Measurements from ENCODE around the gene CARNS1. TPM values are rescaled to one million over a fixed set of nuclear protein-coding genes. Genes with fewer than 3 reads are reported as not detected.
A peak's percentile ranks its signal among the peaks of the same experiment; 100 is the strongest.

Gene CARNS1
- total RNA-seq, 1 experiment from 2014 or later = 1.3 TPM

DNA sequence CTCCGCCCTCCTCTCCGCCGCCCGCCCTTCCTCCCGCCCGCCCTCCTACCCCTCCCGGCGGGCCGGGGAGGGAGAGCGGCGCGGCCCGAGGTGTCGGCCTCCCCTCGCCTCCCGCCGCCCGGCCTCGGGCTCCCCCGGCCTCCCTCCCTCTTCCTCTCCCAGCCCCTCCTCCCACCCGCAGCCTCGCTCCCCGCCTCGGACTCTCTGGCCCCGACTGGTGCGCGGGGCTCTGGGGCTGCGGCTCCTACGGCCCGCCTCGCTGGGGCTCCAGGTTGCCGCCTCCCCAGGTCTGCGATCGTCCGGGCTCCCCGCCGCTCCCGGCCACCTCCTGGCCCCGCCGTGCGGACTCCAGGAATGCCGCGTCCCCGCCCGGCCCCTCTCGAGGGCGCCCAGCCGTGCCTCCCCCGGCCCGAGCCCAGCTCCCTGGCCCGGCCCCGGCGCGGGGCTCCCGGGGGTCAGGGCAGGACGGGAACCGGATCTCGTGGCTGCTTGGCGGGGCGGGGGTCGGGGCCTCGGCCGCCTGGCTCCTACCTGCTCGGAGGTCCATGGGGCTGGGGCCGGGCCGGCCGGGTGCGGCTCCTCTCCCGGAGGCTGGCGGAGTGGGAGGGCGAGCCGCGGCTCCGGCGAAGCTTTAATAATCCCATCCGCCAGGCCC, 42.4 kb upstream of the CARNS1 start, which contains the start of gene CLCF1 (continued):
- TF ChIP-seq, protein P1, sequence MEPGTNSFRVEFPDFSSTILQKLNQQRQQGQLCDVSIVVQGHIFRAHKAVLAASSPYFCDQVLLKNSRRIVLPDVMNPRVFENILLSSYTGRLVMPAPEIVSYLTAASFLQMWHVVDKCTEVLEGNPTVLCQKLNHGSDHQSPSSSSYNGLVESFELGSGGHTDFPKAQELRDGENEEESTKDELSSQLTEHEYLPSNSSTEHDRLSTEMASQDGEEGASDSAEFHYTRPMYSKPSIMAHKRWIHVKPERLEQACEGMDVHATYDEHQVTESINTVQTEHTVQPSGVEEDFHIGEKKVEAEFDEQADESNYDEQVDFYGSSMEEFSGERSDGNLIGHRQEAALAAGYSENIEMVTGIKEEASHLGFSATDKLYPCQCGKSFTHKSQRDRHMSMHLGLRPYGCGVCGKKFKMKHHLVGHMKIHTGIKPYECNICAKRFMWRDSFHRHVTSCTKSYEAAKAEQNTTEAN (CRISPR knock-in tag; IDR thresholded peaks at IDR 0.05) = no peak
- no peak for TF ChIP-seq AR (CRISPR knock-in tag; IDR thresholded peaks at IDR 0.05)
- no peak for TF ChIP-seq SMAD3 (CRISPR knock-in tag; IDR thresholded peaks at IDR 0.05; ENCODE audit: borderline replicate concordance)

DNA sequence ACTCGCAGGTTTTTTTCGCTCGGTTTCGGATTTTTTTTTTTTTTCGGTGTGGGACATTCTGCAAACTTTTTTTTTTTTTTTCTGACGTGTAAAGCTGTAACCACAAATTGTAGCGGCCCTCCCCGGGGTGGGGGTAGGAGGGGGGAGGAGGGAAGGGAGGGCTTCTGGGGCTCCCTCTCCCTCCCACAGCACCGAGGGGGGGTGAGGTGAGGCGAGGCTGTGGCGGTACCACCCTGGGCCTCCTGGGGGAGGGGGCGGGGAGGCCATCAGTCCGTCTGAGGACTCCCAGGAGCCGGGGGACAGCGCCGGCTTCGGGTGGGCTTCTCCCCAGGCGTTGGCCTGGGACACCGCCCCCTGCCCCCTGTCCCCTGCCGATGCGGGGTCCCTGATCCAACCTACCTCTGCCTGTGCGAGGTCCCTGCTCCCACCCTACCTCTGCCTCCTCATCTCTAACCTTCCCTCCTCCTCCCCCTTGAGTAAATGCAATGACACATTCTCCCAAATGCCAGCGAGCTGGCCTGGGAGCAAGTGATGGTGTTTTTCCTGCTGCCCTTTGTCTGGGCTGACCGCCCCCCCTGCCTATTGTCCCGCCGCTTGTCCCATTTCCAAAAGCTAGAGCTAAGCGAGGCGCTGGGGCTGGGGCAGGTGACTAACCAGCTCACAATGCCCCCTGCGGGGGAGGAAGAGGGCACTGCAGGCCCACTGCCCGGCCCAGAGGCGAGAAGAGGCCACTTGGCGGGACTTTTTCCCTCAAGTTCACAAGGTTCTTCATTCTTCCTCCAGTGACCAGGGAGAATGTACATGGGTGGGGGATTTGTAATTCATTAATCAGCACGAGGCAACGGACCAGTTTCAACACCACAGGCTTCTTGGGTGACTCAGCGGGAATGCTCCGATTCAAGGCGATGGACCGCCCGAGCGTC, 41.6 kb upstream of the CARNS1 start:
- Mint-ChIP-seq H3K27ac (no peak overlapping the region), H3K9me3 (no peaks in the 10 kb centered on the region), H3K4me1 (peaks cover 46% of the 10 kb centered on the region), H3K4me3 (peak overlapping the region; percentile 88), H3K36me3 (no peaks in the 10 kb centered on the region), H3K27me3 (ENCODE audit: low read depth) (peaks cover 84% of the 10 kb centered on the region)
- ChIA-PET POLR2A (interaction anchor here (0.5 to 1.3 kb wide), 11 partner anchors 8 to 225 kb away, joined by 3 to 6 read pairs (median 5); partner anchors contain the start of genes POLD4, PPP1CA and RAD9A), CTCF (interaction anchor here (0.5 to 25.7 kb wide), 24 partner anchors 7 to 1786 kb away, joined by 3 to 842 read pairs (median 5); partner anchors contain the start of genes ANKRD13D, POLD4, PPP1CA and RAD9A)
- ATAC-seq (peak; percentile 6), DNase-seq (ENCODE audit: low spot score) (peak; percentile 77)
- TF ChIP-seq, protein P2, sequence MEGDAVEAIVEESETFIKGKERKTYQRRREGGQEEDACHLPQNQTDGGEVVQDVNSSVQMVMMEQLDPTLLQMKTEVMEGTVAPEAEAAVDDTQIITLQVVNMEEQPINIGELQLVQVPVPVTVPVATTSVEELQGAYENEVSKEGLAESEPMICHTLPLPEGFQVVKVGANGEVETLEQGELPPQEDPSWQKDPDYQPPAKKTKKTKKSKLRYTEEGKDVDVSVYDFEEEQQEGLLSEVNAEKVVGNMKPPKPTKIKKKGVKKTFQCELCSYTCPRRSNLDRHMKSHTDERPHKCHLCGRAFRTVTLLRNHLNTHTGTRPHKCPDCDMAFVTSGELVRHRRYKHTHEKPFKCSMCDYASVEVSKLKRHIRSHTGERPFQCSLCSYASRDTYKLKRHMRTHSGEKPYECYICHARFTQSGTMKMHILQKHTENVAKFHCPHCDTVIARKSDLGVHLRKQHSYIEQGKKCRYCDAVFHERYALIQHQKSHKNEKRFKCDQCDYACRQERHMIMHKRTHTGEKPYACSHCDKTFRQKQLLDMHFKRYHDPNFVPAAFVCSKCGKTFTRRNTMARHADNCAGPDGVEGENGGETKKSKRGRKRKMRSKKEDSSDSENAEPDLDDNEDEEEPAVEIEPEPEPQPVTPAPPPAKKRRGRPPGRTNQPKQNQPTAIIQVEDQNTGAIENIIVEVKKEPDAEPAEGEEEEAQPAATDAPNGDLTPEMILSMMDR (IDR thresholded peaks at IDR 0.05) = peak; percentile 32; the same call in 1 of the 2 replicates
- TF ChIP-seq RELA (CRISPR knock-in tag; IDR thresholded peaks at IDR 0.05; ENCODE audit: borderline replicate concordance) (no peak), FOXK1 (CRISPR knock-in tag; IDR thresholded peaks at IDR 0.05) (0 out of 2 replicates have a peak, but pooled peaks have one; percentile 20), NFE2L1 (CRISPR knock-in tag; IDR thresholded peaks at IDR 0.05) (0 out of 2 replicates have a peak, but pooled peaks have one; percentile 15), ZNF423 (CRISPR knock-in tag; IDR thresholded peaks at IDR 0.05) (peak; percentile 40; the same call in 1 of the 2 replicates)

DNA sequence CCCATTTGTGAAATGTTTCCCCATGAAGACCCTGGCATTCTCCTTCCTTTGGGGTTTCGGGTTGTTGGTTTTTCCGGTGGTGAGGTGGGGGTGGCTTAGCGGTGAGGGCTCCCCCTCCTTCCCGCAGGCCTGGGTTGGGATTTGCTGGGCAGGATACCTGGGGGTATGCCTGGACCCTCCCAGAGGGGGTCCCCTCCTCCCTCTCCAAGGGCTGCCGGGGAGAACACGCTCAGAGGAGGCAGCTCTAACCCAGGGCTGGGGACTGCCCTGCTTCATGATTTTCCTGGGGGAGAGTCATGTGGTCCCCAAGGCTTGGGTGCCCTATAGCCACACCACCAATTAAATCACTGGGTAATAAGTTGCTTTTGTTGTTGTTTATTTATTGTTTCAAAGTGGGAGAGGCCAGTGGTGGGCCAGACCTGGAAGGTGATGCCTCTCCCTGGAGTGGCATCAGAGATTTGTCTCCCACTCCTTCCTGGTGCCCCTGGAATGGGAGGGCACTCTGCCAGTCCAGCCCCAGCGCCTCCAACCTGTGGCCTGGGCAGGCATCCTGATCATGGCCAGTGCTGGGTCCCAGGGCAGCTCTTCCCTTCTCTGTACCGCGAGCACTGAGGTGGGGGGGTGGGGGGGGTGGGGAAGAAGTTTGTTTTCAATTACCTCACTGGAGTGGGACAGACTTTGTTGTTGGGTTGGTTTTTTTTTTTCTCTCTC, 40.8 kb upstream of the CARNS1 start:
- Mint-ChIP-seq H3K4me3 (peak overlapping the region; percentile 88), H3K36me3 (no peaks in the 10 kb centered on the region), H3K27ac (no peak overlapping the region), H3K9me3 (no peaks in the 10 kb centered on the region), H3K27me3 (ENCODE audit: low read depth) (peaks cover 77% of the 10 kb centered on the region), H3K4me1 (peaks cover 45% of the 10 kb centered on the region)
- no peak for TF ChIP-seq ZNF263 (CRISPR knock-in tag; IDR thresholded peaks at IDR 0.05; ENCODE audit: low read depth)
- no peak for TF ChIP-seq ZNF425 (CRISPR knock-in tag; conservative IDR thresholded peaks at IDR 0.05)
- no peak for TF ChIP-seq ESRRA (CRISPR knock-in tag; IDR thresholded peaks at IDR 0.05; ENCODE audit: borderline replicate concordance)
- no peak for TF ChIP-seq PRRX2 (CRISPR knock-in tag; IDR thresholded peaks at IDR 0.05)
- TF ChIP-seq JAZF1 (CRISPR knock-in tag; IDR thresholded peaks at IDR 0.05) = no peak
- no peak for TF ChIP-seq ATF1 (CRISPR knock-in tag; IDR thresholded peaks at IDR 0.05)
- TF ChIP-seq NR2C2 (CRISPR knock-in tag; IDR thresholded peaks at IDR 0.05) = no peak
- TF ChIP-seq RELA (CRISPR knock-in tag; IDR thresholded peaks at IDR 0.05; ENCODE audit: borderline replicate concordance) = no peak
- POLR2A ChIA-PET = interaction anchor here (0.6 to 1.3 kb wide), 6 partner anchors 8 to 164 kb away, joined by 3 to 6 read pairs (median 4); partner anchors contain the start of genes POLD4, PPP1CA and RAD9A
- CTCF ChIA-PET = interaction anchor here (0.6 to 25.7 kb wide), 24 partner anchors 6 to 188 kb away, joined by 3 to 842 read pairs (median 4); partner anchors contain the start of genes PITPNM1, POLD4, PPP1CA and RAD9A
- ATAC-seq = no peak
- DNase-seq (ENCODE audit: low spot score) = no peak

Data from WTC11 (cell line).